KMS-11 (cell line): ENCODE data around the gene PPP1R12A.
A peak's percentile ranks its signal among the peaks of the same experiment; 100 is the strongest.

Experiments used
- H2AFZ ChIP-seq: fragments of 200-600 bp; sonication (generic); 2 replicates; pipeline ENCODE4 v1.6.1; 2016; ENCODE audit warnings: antibody characterized with exemption, mixed run types, low read depth
- H3K27ac ChIP-seq: fragments of 200-600 bp; sonication (generic); 2 replicates; pipeline ENCODE4 v1.6.1; 2016; ENCODE audit warnings: mild to moderate bottlenecking, mixed run types
- H3K27me3 ChIP-seq: fragments of 200-600 bp; sonication (generic); 2 replicates; pipeline ENCODE4 v1.6.1; 2017; ENCODE audit warnings: mild to moderate bottlenecking, low read depth, mixed run types, moderate library complexity; ENCODE audit not compliant: insufficient read depth
- H3K36me3 ChIP-seq: fragments of 200-600 bp; sonication (generic); 2 replicates; pipeline ENCODE4 v1.6.1; 2017; ENCODE audit warnings: mild to moderate bottlenecking, mixed run types; ENCODE audit not compliant: insufficient read depth
- H3K4me1 ChIP-seq: fragments of 200-600 bp; sonication (generic); 2 replicates; pipeline ENCODE4 v1.6.1; 2016; ENCODE audit warnings: mild to moderate bottlenecking, low read depth, mixed run types; ENCODE audit not compliant: poor library complexity, severe bottlenecking
- H3K4me2 ChIP-seq: fragments of 200-600 bp; sonication (generic); 2 replicates; pipeline ENCODE4 v1.7.0; 2016; ENCODE audit warnings: mild to moderate bottlenecking, mixed run types
- H3K4me3 ChIP-seq: fragments of 200-600 bp; sonication (generic); IDR thresholded peaks from 2 replicates; pipeline ENCODE4 v1.6.1; 2017; ENCODE audit warnings: low read depth, low read length, mixed read lengths; ENCODE audit not compliant: insufficient read depth
- H3K79me2 ChIP-seq: fragments of 200-600 bp; sonication (generic); 2 replicates; pipeline ENCODE4 v1.6.1; 2016; ENCODE audit warnings: low read depth, mixed run types; ENCODE audit not compliant: insufficient read depth
- H3K9ac ChIP-seq: fragments of 200-600 bp; sonication (generic); 2 replicates; pipeline ENCODE4 v1.6.1; 2016; ENCODE audit warnings: mild to moderate bottlenecking, mixed run types
- H4K20me1 ChIP-seq: fragments of 200-600 bp; sonication (generic); 2 replicates; pipeline ENCODE4 v1.6.1; 2016; ENCODE audit warnings: mild to moderate bottlenecking, mixed run types; ENCODE audit not compliant: insufficient read depth
- TF ChIP-seq, protein P1 (sequence below): fragments of 200-600 bp; sonication (generic); conservative IDR thresholded peaks from 2 replicates; pipeline ENCODE4 v1.6.1; 2017; ENCODE audit warnings: low read depth, mild to moderate bottlenecking, antibody characterized with exemption, low read length, moderate library complexity, mixed read lengths

Gene PPP1R12A

DNA sequence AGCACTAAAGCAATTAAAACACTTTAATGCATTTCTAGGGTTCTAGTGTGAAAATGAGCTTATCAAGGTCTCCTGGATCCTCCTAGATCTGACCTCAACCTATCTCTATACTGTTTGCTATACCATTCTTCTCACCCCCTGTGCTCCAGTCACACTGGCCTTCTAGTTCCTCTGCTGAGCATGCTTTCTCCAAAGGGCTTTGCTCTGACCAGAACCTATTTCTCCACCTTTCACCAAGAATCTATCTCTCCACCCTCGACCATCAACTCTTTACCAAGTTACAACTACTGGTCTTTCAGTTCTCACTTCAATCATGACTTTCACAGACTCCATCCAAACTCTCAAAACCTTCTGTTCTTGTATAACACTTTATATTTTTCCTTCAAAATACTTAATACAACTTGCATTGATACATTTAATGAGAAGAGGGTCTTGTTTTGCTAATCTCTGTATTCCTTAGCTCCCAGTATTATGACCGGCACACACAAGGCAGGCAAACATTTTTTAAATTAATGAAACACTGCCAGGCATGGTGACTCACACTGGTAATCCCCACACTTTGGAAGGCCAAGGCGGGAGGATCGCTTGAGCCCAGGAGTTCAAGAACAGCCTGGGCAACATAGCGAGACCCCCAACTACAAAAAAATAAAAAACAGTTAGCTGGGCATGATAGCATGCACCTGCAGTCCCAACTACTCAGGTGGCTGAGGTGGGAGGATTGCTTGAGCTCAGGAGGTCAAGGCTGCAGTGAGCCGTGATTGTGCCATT is 22.8 kb downstream of the PPP1R12A start:
- peaks cover 8% of the 10 kb centered on the region; the same call in 1 of the 2 replicates for H3K36me3 ChIP-seq
- no peak overlapping the region for H3K4me3 ChIP-seq
- no peaks in the 10 kb centered on the region for H3K27me3 ChIP-seq
- H4K20me1 ChIP-seq = peaks cover 93% of the 10 kb centered on the region
- peak overlapping the region; percentile 6; the same call in 1 of the 2 replicates for H3K4me2 ChIP-seq
- TF ChIP-seq, protein P1, sequence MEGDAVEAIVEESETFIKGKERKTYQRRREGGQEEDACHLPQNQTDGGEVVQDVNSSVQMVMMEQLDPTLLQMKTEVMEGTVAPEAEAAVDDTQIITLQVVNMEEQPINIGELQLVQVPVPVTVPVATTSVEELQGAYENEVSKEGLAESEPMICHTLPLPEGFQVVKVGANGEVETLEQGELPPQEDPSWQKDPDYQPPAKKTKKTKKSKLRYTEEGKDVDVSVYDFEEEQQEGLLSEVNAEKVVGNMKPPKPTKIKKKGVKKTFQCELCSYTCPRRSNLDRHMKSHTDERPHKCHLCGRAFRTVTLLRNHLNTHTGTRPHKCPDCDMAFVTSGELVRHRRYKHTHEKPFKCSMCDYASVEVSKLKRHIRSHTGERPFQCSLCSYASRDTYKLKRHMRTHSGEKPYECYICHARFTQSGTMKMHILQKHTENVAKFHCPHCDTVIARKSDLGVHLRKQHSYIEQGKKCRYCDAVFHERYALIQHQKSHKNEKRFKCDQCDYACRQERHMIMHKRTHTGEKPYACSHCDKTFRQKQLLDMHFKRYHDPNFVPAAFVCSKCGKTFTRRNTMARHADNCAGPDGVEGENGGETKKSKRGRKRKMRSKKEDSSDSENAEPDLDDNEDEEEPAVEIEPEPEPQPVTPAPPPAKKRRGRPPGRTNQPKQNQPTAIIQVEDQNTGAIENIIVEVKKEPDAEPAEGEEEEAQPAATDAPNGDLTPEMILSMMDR = no peak
- H3K27ac ChIP-seq = peak overlapping the region; percentile 4; the same call in 1 of the 2 replicates
- no peak overlapping the region for H2AFZ ChIP-seq
- peaks cover 100% of the 10 kb centered on the region for H3K4me1 ChIP-seq
- H3K9ac ChIP-seq = no peak overlapping the region
- H3K79me2 ChIP-seq = peaks cover 100% of the 10 kb centered on the region

DNA sequence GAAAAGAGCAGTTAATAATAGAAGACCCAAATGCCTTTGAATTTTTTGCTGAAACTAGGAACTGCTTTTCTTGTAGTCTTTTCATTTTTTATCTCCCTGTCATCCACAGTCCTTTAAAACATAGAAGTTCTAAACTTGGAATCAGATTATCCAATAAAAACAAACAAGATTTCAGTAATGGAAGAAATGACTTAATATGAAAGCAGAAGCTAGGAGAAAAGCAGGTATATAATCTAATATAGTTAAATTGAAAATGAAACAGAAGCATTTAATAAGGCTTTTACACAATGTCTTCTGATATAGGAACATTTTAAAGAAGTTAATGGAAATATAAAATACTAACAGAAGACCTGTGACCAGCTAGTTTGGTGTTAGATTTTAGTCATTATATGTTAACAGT is 26.5 kb downstream of the PPP1R12A start:
- no peak overlapping the region for H3K4me2 ChIP-seq
- H3K9ac ChIP-seq = no peak overlapping the region
- H3K4me1 ChIP-seq = peaks cover 99% of the 10 kb centered on the region
- 0 out of 2 replicates have a peak overlapping the region, but pooled peaks have one; percentile 4 for H3K27ac ChIP-seq
- peaks cover 100% of the 10 kb centered on the region for H3K79me2 ChIP-seq
- no peak overlapping the region for H3K4me3 ChIP-seq
- H4K20me1 ChIP-seq = peaks cover 96% of the 10 kb centered on the region
- TF ChIP-seq, protein P1 = no peak
- H3K27me3 ChIP-seq = no peaks in the 10 kb centered on the region
- H2AFZ ChIP-seq = no peak overlapping the region
- peaks cover 8% of the 10 kb centered on the region; the same call in 1 of the 2 replicates for H3K36me3 ChIP-seq

DNA sequence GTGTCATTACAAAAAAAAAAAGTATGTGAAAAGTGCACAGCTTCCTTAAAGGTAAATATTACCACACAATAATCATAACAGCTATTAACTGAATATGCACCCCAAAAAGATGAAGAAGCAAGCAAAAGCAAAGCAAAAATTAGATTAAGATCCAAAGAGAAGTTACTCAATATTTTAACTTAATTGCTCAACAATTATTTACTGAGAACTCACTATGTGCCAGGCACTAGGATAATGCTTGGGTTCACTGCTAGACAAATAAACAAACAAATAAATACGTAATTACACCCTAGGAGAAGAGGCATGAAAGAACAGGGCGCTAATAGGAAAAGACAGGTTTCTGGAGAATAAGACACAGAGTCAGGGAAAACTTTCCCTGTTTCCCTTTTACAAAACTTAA is 33.4 kb downstream of the PPP1R12A start:
- Histone ChIP-seq H3K4me2 (no peak overlapping the region), H2AFZ (no peak overlapping the region), H3K36me3 (no peaks in the 10 kb centered on the region), H3K9ac (no peak overlapping the region), H3K4me3 (no peak overlapping the region), H3K27ac (no peak overlapping the region), H3K79me2 (peaks cover 99% of the 10 kb centered on the region), H4K20me1 (peaks cover 94% of the 10 kb centered on the region), H3K27me3 (no peaks in the 10 kb centered on the region), H3K4me1 (peaks cover 83% of the 10 kb centered on the region)
- TF ChIP-seq, protein P1 = no peak

DNA sequence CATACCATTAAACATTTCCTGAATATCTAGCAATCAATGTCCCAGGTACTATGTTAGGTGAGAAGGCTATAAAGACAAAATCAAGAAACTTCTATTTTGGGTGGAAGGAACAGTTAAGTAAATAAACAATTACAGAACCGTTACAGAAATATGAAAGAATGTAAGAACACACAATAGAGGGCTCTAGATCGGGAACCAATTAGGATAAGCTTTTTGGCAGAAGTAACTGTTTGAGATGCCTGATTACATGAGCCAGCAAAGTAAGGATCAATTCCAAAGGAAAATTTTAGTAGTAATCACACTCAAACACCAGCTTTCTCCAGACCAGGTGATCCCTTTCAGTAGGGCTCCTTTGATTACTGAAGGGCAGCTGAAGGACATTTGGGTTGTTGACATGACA is 33.9 kb downstream of the PPP1R12A start:
- Histone ChIP-seq H3K36me3 (no peaks in the 10 kb centered on the region), H3K27me3 (no peaks in the 10 kb centered on the region), H3K4me3 (no peak overlapping the region), H4K20me1 (peaks cover 94% of the 10 kb centered on the region), H3K4me1 (peaks cover 83% of the 10 kb centered on the region), H3K9ac (no peak overlapping the region), H3K27ac (no peak overlapping the region), H3K4me2 (no peak overlapping the region), H2AFZ (no peak overlapping the region), H3K79me2 (peaks cover 99% of the 10 kb centered on the region)
- TF ChIP-seq, protein P1 = no peak
